ENCODE measurements around the gene IQGAP3.

- TF ChIP-seq CTCF (IDR thresholded peaks at IDR 0.05): no peak
- TF ChIP-seq EZH2 (IDR thresholded peaks at IDR 0.05; ENCODE audit: borderline replicate concordance, insufficient read depth, low read depth, low read length, poor library complexity, severe bottlenecking): no peak
Measured at GRCh38 chr1:156584813-156585212, 12.4 kb upstream of the IQGAP3 start.
